ENCODE results near the gene HIRA.

The HIRA gene

GRCh38 chr22:19396934-19397733 is 34.4 kb downstream of the HIRA start:
- no peak for DNase-seq
- Histone ChIP-seq H3K9me3 (no peaks in the 10 kb centered on the region; the same call in 1 of the 2 replicates), H3K36me3 (peaks cover 70% of the 10 kb centered on the region), H3K27me3 (no peaks in the 10 kb centered on the region), H3K4me1 (no peaks in the 10 kb centered on the region), H3K4me3 (ENCODE audit: low read depth, low read length) (no peak overlapping the region)
- TF ChIP-seq, protein P1, sequence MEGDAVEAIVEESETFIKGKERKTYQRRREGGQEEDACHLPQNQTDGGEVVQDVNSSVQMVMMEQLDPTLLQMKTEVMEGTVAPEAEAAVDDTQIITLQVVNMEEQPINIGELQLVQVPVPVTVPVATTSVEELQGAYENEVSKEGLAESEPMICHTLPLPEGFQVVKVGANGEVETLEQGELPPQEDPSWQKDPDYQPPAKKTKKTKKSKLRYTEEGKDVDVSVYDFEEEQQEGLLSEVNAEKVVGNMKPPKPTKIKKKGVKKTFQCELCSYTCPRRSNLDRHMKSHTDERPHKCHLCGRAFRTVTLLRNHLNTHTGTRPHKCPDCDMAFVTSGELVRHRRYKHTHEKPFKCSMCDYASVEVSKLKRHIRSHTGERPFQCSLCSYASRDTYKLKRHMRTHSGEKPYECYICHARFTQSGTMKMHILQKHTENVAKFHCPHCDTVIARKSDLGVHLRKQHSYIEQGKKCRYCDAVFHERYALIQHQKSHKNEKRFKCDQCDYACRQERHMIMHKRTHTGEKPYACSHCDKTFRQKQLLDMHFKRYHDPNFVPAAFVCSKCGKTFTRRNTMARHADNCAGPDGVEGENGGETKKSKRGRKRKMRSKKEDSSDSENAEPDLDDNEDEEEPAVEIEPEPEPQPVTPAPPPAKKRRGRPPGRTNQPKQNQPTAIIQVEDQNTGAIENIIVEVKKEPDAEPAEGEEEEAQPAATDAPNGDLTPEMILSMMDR (IDR thresholded peaks at IDR 0.05; ENCODE audit: low read depth, low read length), result no peak

- DNase-seq, result no peak
- Histone ChIP-seq H3K9me3 (no peaks in the 10 kb centered on the region), H3K27me3 (no peaks in the 10 kb centered on the region), H3K4me3 (ENCODE audit: low read depth, low read length) (no peak overlapping the region), H3K4me1 (no peaks in the 10 kb centered on the region), H3K36me3 (peaks cover 70% of the 10 kb centered on the region)
- TF ChIP-seq, protein P1 (IDR thresholded peaks at IDR 0.05; ENCODE audit: low read depth, low read length), result no peak
These were observed 35.0 kb downstream of the HIRA start for GRCh38 chr22:19396561-19396933.

GRCh38 chr22:19395276-19395675 is 36.3 kb downstream of the HIRA start:
- TF ChIP-seq, protein P1 (IDR thresholded peaks at IDR 0.05; ENCODE audit: low read depth, low read length), result no peak
- Histone ChIP-seq H3K4me1 (no peaks in the 10 kb centered on the region), H3K4me3 (ENCODE audit: low read depth, low read length) (no peak overlapping the region), H3K9me3 (no peaks in the 10 kb centered on the region), H3K36me3 (peaks cover 71% of the 10 kb centered on the region), H3K27me3 (no peaks in the 10 kb centered on the region)
- no peak for DNase-seq

DNA sequence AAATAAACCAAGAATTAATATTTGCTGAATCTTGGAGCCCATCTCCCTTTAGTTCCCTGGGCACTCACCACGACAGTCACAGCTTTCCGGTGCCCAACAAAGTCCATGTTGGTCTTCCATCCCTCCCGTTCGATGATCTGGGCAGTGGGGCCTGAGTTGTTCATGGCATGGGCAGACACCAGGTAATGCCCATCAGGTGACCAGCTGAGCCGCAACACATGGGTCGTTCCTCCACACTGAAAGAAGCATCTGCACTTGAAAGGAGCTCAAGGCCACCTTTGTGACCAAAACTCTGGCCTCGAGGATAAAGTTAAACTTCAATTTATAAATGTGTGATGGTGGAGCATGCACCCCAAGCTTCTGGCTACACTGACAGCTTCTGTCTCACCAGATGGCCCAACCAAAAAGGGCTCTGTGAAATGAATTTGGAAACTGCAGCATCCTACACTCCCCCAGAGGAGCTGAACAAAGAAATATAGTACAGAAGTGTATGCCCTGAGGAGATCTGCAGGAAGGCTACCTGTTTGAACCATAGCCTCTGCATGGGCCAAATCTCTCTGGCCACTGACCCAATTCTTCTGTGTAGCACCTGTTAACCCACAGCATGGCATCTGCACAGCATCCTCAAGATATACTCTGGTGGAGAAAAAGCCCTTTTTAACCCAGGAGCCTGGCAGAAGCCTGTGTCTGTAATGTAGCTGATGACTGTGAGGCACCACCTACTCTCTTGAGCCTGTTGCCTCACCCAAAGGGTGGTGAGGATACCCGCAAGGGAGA is 37.1 kb downstream of the HIRA start:
- no peak for DNase-seq
- Histone ChIP-seq H3K36me3 (peaks cover 78% of the 10 kb centered on the region), H3K9me3 (no peaks in the 10 kb centered on the region), H3K4me1 (no peaks in the 10 kb centered on the region), H3K27me3 (no peaks in the 10 kb centered on the region), H3K4me3 (ENCODE audit: low read depth, low read length) (no peak overlapping the region)
- TF ChIP-seq, protein P1 (IDR thresholded peaks at IDR 0.05; ENCODE audit: low read depth, low read length), result no peak

DNA sequence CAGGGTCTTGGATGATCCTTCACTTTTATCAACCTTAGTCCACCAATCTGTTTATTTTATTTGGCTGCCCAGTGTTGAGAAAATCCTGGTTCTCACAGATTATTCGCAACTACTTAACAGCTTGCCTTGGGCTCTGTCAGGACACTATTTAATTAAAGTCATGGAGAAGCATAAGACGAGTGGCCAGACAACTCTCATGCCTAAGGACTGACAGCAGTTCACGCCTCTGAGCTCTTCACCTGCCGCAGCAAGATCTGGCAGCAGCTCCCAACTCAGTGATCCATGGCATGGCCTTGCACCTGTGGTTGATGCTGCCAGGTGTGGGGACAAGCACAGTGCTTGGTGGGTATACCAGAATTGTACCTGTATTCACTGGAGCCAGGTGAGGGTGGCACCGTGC is 37.8 kb downstream of the HIRA start:
- H3K36me3 ChIP-seq, result peaks cover 84% of the 10 kb centered on the region
- TF ChIP-seq, protein P1 (IDR thresholded peaks at IDR 0.05; ENCODE audit: low read depth, low read length), result no peak
- no peaks in the 10 kb centered on the region for H3K9me3 ChIP-seq
- no peaks in the 10 kb centered on the region for H3K4me1 ChIP-seq
- H3K27me3 ChIP-seq, result no peaks in the 10 kb centered on the region
- H3K4me3 ChIP-seq (ENCODE audit: low read depth, low read length), result no peak overlapping the region
- DNase-seq, result no peak

DNA sequence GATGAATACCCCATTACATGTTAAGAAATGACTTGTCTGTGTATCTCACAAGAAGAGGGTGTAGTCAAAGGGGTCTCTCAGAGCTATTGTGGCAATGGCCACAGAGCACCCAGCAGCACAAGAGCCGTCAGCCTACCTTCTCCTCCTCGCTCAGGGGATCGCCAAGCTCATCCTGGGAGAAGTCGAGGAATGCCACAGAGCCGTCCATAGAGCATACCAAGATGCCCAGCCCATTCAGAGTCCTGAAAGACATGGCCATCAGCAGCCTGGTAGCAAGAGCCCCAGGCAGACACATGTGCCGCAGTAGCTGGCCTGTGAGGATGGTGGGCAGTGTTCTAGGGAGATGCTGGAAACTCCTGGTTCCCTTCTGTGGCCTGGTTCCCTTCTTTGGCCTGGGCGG is 44.0 kb downstream of the HIRA start:
- no peak for DNase-seq
- H3K4me3 ChIP-seq (ENCODE audit: low read depth, low read length), result no peak overlapping the region
- H3K27me3 ChIP-seq, result no peaks in the 10 kb centered on the region
- TF ChIP-seq, protein P1 (IDR thresholded peaks at IDR 0.05; ENCODE audit: low read depth, low read length), result no peak
- H3K9me3 ChIP-seq, result no peaks in the 10 kb centered on the region
- H3K4me1 ChIP-seq, result no peaks in the 10 kb centered on the region
- peaks cover 82% of the 10 kb centered on the region for H3K36me3 ChIP-seq
